ENCODE data around the gene TMEM50B.

DNA sequence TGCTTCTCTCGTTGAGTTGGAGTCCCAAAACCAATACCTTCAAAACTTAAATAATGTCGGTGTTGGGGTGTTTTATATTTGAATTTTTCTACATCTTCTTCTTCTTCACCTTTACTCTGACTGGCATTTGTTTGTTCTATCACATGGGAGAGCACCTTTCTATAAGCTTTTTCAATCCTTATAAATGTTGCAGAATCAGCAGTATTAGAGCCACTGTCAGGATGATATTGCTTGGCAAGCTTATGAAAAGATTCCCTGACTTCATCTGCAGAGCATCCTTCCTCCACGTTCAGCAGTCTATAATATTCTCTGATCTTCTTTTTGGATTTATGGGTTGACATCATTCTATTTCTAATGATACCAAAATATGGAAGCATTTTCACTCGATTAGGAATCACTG lies 9.2 kb upstream of the TMEM50B start:
- TF ChIP-seq, protein P1, sequence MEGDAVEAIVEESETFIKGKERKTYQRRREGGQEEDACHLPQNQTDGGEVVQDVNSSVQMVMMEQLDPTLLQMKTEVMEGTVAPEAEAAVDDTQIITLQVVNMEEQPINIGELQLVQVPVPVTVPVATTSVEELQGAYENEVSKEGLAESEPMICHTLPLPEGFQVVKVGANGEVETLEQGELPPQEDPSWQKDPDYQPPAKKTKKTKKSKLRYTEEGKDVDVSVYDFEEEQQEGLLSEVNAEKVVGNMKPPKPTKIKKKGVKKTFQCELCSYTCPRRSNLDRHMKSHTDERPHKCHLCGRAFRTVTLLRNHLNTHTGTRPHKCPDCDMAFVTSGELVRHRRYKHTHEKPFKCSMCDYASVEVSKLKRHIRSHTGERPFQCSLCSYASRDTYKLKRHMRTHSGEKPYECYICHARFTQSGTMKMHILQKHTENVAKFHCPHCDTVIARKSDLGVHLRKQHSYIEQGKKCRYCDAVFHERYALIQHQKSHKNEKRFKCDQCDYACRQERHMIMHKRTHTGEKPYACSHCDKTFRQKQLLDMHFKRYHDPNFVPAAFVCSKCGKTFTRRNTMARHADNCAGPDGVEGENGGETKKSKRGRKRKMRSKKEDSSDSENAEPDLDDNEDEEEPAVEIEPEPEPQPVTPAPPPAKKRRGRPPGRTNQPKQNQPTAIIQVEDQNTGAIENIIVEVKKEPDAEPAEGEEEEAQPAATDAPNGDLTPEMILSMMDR (IDR thresholded peaks at IDR 0.05; ENCODE audit: poor library complexity): no peak
- TF ChIP-seq EZH2phosphoT487 (IDR thresholded peaks at IDR 0.05; ENCODE audit: low read depth, severe bottlenecking, unreplicated experiment): no peak
- no peak for TF ChIP-seq EZH2 (IDR thresholded peaks at IDR 0.05; ENCODE audit: borderline replicate concordance)

All from hepatocyte (in vitro differentiated cells).